HCEC 1CT (cell line): ENCODE measurements around the gene FBXL17.
A peak's percentile ranks its signal among the peaks of the same experiment; 100 is the strongest.

Source experiments
- DNase-seq: peaks from one replicate; pipeline ENCODE4 v3.0.0-alpha.2; 2017

Gene FBXL17

GRCh38 chr5:108079753-108080152 lies 302.1 kb downstream of the FBXL17 start:
- peak; percentile 54 for DNase-seq

GRCh38 chr5:108078882-108079281 lies 303.0 kb downstream of the FBXL17 start:
- DNase-seq: no peak

GRCh38 chr5:108078345-108078744 lies 303.6 kb downstream of the FBXL17 start:
- DNase-seq: no peak

GRCh38 chr5:108074626-108075025 lies 307.3 kb downstream of the FBXL17 start:
- no peak for DNase-seq

GRCh38 chr5:108064302-108064701 lies 317.6 kb downstream of the FBXL17 start:
- DNase-seq: no peak

GRCh38 chr5:108061941-108062340 lies 320.0 kb downstream of the FBXL17 start:
- DNase-seq: peak; percentile 38

GRCh38 chr5:108060340-108060739 lies 321.6 kb downstream of the FBXL17 start:
- DNase-seq: no peak

GRCh38 chr5:108059334-108059733 lies 322.6 kb downstream of the FBXL17 start:
- no peak for DNase-seq

GRCh38 chr5:108054349-108054748 lies 327.5 kb downstream of the FBXL17 start:
- no peak for DNase-seq

GRCh38 chr5:108046955-108047670 lies 334.8 kb downstream of the FBXL17 start:
- no peak for DNase-seq

GRCh38 chr5:108036482-108036881 lies 345.4 kb downstream of the FBXL17 start:
- no peak for DNase-seq

- DNase-seq: no peak
Measured at GRCh38 chr5:108028883-108029282, 353.0 kb downstream of the FBXL17 start.

GRCh38 chr5:108028412-108028811 lies 353.5 kb downstream of the FBXL17 start:
- peak; percentile 40 for DNase-seq

GRCh38 chr5:108025957-108026356 lies 355.9 kb downstream of the FBXL17 start:
- no peak for DNase-seq

- DNase-seq: no peak
Measured at GRCh38 chr5:108024986-108025385, 356.9 kb downstream of the FBXL17 start.

GRCh38 chr5:108016101-108016500 lies 365.8 kb downstream of the FBXL17 start:
- DNase-seq: no peak

- no peak for DNase-seq
Measured at GRCh38 chr5:108006791-108007190, 375.1 kb downstream of the FBXL17 start.

- peak; percentile 60 for DNase-seq
Measured at GRCh38 chr5:108003178-108003577, 378.7 kb downstream of the FBXL17 start.

GRCh38 chr5:108001222-108001621 lies 380.7 kb downstream of the FBXL17 start:
- DNase-seq: no peak

GRCh38 chr5:107997338-107997980 lies 384.4 kb downstream of the FBXL17 start:
- peak; percentile 66 for DNase-seq

- DNase-seq: no peak
Measured at GRCh38 chr5:107993341-107993740, 388.6 kb downstream of the FBXL17 start.

- DNase-seq: no peak
Measured at GRCh38 chr5:107990881-107991810, 390.8 kb downstream of the FBXL17 start.

GRCh38 chr5:107985144-107985543 lies 396.8 kb downstream of the FBXL17 start:
- DNase-seq: no peak
